WTC11 (cell line): Measurements from ENCODE around the gene GUCD1. TPM values are rescaled to one million over a fixed set of nuclear protein-coding genes. Genes with fewer than 3 reads are reported as not detected.

Experiments
- ATAC-seq: fragments of 200-7000 bp; cut with Tn5 transposase; 2 replicates; pipeline ENCODE4 v1.10.0; 2021; ENCODE audit warnings: mild to moderate bottlenecking, moderate library complexity
- CTCF ChIA-PET: fragments of 300-600 bp; sonication (Branson Sonifier 250); formaldehyde crosslinking; loops from one replicate; lab custom pipeline; 2021; ENCODE audit warnings: antibody characterized with exemption; lab: Charles Lee
- POLR2A ChIA-PET: fragments of 350-600 bp; sonication (Branson Sonifier 250); formaldehyde crosslinking; loops from one replicate; lab custom pipeline; 2021; ENCODE audit warnings: antibody characterized with exemption; lab: Charles Lee
- DNase-seq: peaks from one replicate; pipeline ENCODE4 v3.0.0; 2021; ENCODE audit warnings: low spot score
- H3K27ac Mint-ChIP-seq: 2 replicates; pipeline ENCODE4 v1.8.0; 2021; ENCODE audit warnings: mixed read lengths
- H3K27me3 Mint-ChIP-seq: 2 replicates; pipeline ENCODE4 v1.8.0; 2021; ENCODE audit warnings: low read depth, mild to moderate bottlenecking, moderate library complexity, mixed read lengths
- H3K36me3 Mint-ChIP-seq: 2 replicates; pipeline ENCODE4 v1.8.0; 2021; ENCODE audit warnings: mixed read lengths
- H3K4me1 Mint-ChIP-seq: 2 replicates; pipeline ENCODE4 v1.8.0; 2022; ENCODE audit warnings: mixed read lengths
- H3K4me3 Mint-ChIP-seq: 2 replicates; pipeline ENCODE4 v1.8.0; 2021; ENCODE audit warnings: mild to moderate bottlenecking, moderate library complexity, mixed read lengths
- H3K9me3 Mint-ChIP-seq: 2 replicates; pipeline ENCODE4 v1.8.0; 2021; ENCODE audit warnings: mixed read lengths
- CREM ChIP-seq: sonication (generic); formaldehyde crosslinking; IDR thresholded peaks from 2 replicates; pipeline ENCODE4 v1.8.1; 2022; ENCODE audit warnings: mild to moderate bottlenecking, missing genetic modification reagents, moderate library complexity
- ELF4 ChIP-seq: sonication (generic); formaldehyde crosslinking; IDR thresholded peaks from 2 replicates; pipeline ENCODE4 v1.8.1; 2022; ENCODE audit warnings: low read depth, mild to moderate bottlenecking, moderate library complexity, missing genetic modification reagents
- GABPB1 ChIP-seq: sonication (generic); formaldehyde crosslinking; IDR thresholded peaks from 2 replicates; pipeline ENCODE4 v1.8.1; 2023; ENCODE audit warnings: mild to moderate bottlenecking, missing genetic modification reagents
- IRF2 ChIP-seq: sonication (generic); formaldehyde crosslinking; IDR thresholded peaks from 2 replicates; pipeline ENCODE4 v1.8.0; 2022; ENCODE audit warnings: low read depth, missing genetic modification reagents, borderline replicate concordance
- JAZF1 ChIP-seq: fragments of 250-450 bp; sonication (Bioruptor Pico); IDR thresholded peaks from 2 replicates; pipeline ENCODE4 v1.9.0; 2021; ENCODE audit warnings: moderate library complexity, mild to moderate bottlenecking, inconsistent platforms
- NFE2L1 ChIP-seq: sonication (generic); formaldehyde crosslinking; IDR thresholded peaks from 2 replicates; pipeline ENCODE4 v1.8.1; 2023; ENCODE audit warnings: missing genetic modification reagents
- NR2C2 ChIP-seq: sonication (generic); formaldehyde crosslinking; IDR thresholded peaks from 2 replicates; pipeline ENCODE4 v1.8.0; 2022; ENCODE audit warnings: mild to moderate bottlenecking, missing genetic modification reagents
- PRRX2 ChIP-seq: fragments of 250-450 bp; sonication (Bioruptor Pico); IDR thresholded peaks from 2 replicates; pipeline ENCODE4 v1.8.0; 2021; ENCODE audit warnings: mild to moderate bottlenecking
- RORB ChIP-seq: fragments of 250-450 bp; sonication (Bioruptor Pico); IDR thresholded peaks from 2 replicates; pipeline ENCODE4 v1.9.0; 2021; ENCODE audit warnings: mild to moderate bottlenecking
- total RNA-seq: library from RNA; stranded (reverse); gene quantifications from 3 replicates; pipeline ENCODE4 v1.2.3, GENCODE V29; 2021
- TF ChIP-seq, protein P1 (sequence below): sonication (generic); formaldehyde crosslinking; IDR thresholded peaks from 2 replicates; pipeline ENCODE4 v1.8.0; 2023; ENCODE audit warnings: mild to moderate bottlenecking, missing genetic modification reagents
- TF ChIP-seq, protein P2 (sequence below): sonication (generic); formaldehyde crosslinking; IDR thresholded peaks from 2 replicates; pipeline ENCODE4 v1.8.1; 2023; ENCODE audit warnings: mild to moderate bottlenecking, missing genetic modification reagents, moderate library complexity
- TF ChIP-seq, protein P3 (sequence below): sonication (generic); formaldehyde crosslinking; IDR thresholded peaks from 2 replicates; pipeline ENCODE4 v1.8.0; 2022; ENCODE audit warnings: missing genetic modification reagents
- TF ChIP-seq, protein P4 (sequence below): sonication (generic); formaldehyde crosslinking; IDR thresholded peaks from 2 replicates; pipeline ENCODE4 v1.8.1; 2022; ENCODE audit warnings: mild to moderate bottlenecking, missing genetic modification reagents, moderate library complexity, borderline replicate concordance
- TF ChIP-seq, protein P5 (sequence below): sonication (generic); formaldehyde crosslinking; IDR thresholded peaks from 2 replicates; pipeline ENCODE4 v1.8.0; 2023; ENCODE audit warnings: missing genetic modification reagents, mild to moderate bottlenecking, borderline replicate concordance
- TF ChIP-seq, protein P6 (sequence below): sonication (generic); formaldehyde crosslinking; IDR thresholded peaks from 2 replicates; pipeline ENCODE4 v1.8.1; 2023; ENCODE audit warnings: mild to moderate bottlenecking, missing genetic modification reagents

The GUCD1 gene
- total RNA-seq, 1 experiment from 2014 or later, result 105 TPM

DNA sequence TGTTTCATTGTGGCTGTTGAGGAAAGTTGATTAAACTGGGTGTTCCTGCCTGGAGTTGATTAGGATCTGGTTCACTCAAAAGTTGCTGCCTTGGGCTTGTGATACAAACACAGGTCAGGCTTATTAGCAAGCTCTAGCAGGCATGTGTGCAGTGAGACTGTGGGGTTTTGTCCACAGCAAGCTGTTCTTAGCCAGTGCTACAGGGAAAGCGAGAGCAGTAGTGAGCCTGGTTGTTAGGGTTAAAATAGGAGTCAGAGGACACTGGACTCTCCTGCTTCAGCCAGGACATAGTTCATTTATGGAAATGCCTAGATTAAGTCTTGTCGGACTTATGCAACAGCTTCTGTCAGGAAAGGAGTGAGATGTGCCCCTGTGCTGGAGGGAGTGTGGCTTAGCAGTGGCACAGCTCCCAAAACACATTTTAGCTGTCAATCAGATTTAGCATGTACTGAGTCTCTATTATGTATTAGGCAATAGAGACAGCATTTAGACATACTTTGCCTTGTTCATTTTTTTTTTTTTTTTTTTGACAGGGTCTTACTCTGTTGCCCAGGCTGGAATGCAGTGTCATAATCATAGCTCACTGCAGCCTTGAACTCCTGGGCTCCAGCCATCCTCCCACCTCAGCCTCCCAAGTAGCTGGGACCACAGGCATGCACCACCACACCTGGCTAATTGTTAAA, 9.6 kb upstream of the GUCD1 start:
- H3K4me1 Mint-ChIP-seq, result no peaks in the 10 kb centered on the region
- TF ChIP-seq, protein P1, sequence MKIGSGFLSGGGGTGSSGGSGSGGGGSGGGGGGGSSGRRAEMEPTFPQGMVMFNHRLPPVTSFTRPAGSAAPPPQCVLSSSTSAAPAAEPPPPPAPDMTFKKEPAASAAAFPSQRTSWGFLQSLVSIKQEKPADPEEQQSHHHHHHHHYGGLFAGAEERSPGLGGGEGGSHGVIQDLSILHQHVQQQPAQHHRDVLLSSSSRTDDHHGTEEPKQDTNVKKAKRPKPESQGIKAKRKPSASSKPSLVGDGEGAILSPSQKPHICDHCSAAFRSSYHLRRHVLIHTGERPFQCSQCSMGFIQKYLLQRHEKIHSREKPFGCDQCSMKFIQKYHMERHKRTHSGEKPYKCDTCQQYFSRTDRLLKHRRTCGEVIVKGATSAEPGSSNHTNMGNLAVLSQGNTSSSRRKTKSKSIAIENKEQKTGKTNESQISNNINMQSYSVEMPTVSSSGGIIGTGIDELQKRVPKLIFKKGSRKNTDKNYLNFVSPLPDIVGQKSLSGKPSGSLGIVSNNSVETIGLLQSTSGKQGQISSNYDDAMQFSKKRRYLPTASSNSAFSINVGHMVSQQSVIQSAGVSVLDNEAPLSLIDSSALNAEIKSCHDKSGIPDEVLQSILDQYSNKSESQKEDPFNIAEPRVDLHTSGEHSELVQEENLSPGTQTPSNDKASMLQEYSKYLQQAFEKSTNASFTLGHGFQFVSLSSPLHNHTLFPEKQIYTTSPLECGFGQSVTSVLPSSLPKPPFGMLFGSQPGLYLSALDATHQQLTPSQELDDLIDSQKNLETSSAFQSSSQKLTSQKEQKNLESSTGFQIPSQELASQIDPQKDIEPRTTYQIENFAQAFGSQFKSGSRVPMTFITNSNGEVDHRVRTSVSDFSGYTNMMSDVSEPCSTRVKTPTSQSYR (CRISPR knock-in tag), result no peak
- no peak for TF ChIP-seq IRF2
- no peak for TF ChIP-seq NFE2L1
- TF ChIP-seq, protein P2, sequence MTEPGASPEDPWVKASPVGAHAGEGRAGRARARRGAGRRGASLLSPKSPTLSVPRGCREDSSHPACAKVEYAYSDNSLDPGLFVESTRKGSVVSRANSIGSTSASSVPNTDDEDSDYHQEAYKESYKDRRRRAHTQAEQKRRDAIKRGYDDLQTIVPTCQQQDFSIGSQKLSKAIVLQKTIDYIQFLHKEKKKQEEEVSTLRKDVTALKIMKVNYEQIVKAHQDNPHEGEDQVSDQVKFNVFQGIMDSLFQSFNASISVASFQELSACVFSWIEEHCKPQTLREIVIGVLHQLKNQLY (CRISPR knock-in tag), result no peak
- no peak for TF ChIP-seq GABPB1 (CRISPR knock-in tag)
- TF ChIP-seq NR2C2 (CRISPR knock-in tag), result no peak
- TF ChIP-seq CREM (CRISPR knock-in tag), result no peak
- no peak for TF ChIP-seq JAZF1 (CRISPR knock-in tag)
- TF ChIP-seq PRRX2, result no peak
- TF ChIP-seq, protein P3, sequence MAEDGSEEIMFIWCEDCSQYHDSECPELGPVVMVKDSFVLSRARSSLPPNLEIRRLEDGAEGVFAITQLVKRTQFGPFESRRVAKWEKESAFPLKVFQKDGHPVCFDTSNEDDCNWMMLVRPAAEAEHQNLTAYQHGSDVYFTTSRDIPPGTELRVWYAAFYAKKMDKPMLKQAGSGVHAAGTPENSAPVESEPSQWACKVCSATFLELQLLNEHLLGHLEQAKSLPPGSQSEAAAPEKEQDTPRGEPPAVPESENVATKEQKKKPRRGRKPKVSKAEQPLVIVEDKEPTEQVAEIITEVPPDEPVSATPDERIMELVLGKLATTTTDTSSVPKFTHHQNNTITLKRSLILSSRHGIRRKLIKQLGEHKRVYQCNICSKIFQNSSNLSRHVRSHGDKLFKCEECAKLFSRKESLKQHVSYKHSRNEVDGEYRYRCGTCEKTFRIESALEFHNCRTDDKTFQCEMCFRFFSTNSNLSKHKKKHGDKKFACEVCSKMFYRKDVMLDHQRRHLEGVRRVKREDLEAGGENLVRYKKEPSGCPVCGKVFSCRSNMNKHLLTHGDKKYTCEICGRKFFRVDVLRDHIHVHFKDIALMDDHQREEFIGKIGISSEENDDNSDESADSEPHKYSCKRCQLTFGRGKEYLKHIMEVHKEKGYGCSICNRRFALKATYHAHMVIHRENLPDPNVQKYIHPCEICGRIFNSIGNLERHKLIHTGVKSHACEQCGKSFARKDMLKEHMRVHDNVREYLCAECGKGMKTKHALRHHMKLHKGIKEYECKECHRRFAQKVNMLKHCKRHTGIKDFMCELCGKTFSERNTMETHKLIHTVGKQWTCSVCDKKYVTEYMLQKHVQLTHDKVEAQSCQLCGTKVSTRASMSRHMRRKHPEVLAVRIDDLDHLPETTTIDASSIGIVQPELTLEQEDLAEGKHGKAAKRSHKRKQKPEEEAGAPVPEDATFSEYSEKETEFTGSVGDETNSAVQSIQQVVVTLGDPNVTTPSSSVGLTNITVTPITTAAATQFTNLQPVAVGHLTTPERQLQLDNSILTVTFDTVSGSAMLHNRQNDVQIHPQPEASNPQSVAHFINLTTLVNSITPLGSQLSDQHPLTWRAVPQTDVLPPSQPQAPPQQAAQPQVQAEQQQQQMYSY (CRISPR knock-in tag), result no peak
- TF ChIP-seq, protein P4, sequence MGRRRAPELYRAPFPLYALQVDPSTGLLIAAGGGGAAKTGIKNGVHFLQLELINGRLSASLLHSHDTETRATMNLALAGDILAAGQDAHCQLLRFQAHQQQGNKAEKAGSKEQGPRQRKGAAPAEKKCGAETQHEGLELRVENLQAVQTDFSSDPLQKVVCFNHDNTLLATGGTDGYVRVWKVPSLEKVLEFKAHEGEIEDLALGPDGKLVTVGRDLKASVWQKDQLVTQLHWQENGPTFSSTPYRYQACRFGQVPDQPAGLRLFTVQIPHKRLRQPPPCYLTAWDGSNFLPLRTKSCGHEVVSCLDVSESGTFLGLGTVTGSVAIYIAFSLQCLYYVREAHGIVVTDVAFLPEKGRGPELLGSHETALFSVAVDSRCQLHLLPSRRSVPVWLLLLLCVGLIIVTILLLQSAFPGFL (CRISPR knock-in tag), result no peak
- TF ChIP-seq, protein P5, sequence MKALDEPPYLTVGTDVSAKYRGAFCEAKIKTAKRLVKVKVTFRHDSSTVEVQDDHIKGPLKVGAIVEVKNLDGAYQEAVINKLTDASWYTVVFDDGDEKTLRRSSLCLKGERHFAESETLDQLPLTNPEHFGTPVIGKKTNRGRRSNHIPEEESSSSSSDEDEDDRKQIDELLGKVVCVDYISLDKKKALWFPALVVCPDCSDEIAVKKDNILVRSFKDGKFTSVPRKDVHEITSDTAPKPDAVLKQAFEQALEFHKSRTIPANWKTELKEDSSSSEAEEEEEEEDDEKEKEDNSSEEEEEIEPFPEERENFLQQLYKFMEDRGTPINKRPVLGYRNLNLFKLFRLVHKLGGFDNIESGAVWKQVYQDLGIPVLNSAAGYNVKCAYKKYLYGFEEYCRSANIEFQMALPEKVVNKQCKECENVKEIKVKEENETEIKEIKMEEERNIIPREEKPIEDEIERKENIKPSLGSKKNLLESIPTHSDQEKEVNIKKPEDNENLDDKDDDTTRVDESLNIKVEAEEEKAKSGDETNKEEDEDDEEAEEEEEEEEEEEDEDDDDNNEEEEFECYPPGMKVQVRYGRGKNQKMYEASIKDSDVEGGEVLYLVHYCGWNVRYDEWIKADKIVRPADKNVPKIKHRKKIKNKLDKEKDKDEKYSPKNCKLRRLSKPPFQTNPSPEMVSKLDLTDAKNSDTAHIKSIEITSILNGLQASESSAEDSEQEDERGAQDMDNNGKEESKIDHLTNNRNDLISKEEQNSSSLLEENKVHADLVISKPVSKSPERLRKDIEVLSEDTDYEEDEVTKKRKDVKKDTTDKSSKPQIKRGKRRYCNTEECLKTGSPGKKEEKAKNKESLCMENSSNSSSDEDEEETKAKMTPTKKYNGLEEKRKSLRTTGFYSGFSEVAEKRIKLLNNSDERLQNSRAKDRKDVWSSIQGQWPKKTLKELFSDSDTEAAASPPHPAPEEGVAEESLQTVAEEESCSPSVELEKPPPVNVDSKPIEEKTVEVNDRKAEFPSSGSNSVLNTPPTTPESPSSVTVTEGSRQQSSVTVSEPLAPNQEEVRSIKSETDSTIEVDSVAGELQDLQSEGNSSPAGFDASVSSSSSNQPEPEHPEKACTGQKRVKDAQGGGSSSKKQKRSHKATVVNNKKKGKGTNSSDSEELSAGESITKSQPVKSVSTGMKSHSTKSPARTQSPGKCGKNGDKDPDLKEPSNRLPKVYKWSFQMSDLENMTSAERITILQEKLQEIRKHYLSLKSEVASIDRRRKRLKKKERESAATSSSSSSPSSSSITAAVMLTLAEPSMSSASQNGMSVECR, result no peak
- no peak for TF ChIP-seq ELF4 (CRISPR knock-in tag)
- TF ChIP-seq, protein P6, sequence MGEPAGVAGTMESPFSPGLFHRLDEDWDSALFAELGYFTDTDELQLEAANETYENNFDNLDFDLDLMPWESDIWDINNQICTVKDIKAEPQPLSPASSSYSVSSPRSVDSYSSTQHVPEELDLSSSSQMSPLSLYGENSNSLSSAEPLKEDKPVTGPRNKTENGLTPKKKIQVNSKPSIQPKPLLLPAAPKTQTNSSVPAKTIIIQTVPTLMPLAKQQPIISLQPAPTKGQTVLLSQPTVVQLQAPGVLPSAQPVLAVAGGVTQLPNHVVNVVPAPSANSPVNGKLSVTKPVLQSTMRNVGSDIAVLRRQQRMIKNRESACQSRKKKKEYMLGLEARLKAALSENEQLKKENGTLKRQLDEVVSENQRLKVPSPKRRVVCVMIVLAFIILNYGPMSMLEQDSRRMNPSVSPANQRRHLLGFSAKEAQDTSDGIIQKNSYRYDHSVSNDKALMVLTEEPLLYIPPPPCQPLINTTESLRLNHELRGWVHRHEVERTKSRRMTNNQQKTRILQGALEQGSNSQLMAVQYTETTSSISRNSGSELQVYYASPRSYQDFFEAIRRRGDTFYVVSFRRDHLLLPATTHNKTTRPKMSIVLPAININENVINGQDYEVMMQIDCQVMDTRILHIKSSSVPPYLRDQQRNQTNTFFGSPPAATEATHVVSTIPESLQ (CRISPR knock-in tag), result no peak
- no peak for TF ChIP-seq RORB
- no peak overlapping the region for H3K4me3 Mint-ChIP-seq
- H3K27ac Mint-ChIP-seq, result peak overlapping the region; percentile 40; the same call in 1 of the 2 replicates
- no peaks in the 10 kb centered on the region for H3K27me3 Mint-ChIP-seq
- no peaks in the 10 kb centered on the region for H3K9me3 Mint-ChIP-seq
- ATAC-seq (no peak), DNase-seq (no peak)
- peaks cover 44% of the 10 kb centered on the region for H3K36me3 Mint-ChIP-seq
- ChIA-PET POLR2A (interaction anchor here (1.6 kb wide), 1 partner anchor 9 kb away, joined by 6 read pairs; the partner anchor contains the start of genes GUCD1 and SNRPD3), CTCF (no interaction called here)
